ENCODE measurements around the gene PCSK9.

PCSK9 gene

DNA sequence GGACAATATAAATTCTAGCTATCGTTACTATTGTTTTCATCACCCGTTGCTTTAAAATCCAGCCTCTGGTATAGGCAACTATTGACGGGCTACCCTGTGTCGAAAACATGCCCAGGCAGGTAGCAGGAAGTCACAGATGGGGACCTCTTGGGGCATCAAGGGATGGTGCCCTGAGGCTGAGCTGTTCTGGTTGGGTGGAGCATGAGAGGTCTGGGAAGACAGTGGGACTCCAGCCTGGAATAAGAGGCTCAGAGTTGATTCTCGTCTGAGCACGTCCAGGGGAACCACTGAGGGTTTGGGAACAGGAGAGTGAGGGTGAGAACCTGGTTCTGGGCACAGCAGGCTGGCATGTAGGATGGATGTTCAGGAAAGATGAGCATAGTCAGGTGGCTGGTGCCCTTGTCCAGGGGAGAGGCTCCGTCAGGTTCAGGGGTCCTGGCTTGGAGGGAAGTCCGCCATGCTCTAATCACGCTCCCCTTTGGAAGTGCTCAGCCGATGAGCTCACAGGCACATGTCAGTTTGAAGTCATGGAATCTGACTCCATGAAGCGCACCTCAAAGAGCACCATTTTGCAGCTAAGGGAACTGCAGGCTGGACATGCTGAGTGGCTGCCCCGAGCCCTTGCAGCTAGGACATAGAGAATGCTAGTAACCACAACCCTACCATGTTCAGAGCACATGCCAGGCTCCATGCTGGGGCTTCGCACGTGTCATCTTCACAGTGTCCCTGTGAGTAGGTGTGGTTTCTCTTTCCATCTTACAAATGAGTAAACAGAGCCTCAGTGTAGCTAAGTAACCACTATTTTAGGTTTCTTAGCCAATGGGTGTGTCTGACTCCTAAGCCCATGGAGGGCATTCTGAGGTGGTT lies 21.0 kb downstream of the PCSK9 start:
- no peak for DNase-seq

DNA sequence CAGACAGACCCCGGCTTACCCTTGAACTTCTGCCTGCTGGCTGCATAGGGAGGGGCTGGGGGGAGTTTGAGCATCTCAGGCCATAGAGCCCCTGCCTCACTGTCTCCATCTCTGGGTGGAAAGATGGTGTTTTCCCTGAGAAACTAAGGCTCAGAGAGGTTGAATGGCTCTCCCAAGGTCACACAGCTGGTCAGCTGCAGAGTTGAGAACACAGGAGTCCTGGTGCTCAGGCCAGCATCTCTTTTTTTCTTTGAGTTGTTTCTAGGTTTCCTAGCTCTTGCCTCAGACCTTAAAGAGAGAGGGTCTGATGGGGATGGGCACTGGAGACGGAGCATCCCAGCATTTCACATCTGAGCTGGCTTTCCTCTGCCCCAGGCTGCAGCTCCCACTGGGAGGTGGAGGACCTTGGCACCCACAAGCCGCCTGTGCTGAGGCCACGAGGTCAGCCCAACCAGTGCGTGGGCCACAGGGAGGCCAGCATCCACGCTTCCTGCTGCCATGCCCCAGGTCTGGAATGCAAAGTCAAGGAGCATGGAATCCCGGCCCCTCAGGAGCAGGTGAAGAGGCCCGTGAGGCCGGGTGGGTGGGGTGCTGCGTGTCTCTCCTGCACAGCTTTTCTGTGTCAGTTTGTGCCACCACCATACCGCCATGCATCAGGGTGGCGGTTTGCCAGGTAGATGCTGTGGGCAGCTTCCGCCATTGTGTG lies 21.8 kb downstream of the PCSK9 start:
- no peak for DNase-seq

DNA sequence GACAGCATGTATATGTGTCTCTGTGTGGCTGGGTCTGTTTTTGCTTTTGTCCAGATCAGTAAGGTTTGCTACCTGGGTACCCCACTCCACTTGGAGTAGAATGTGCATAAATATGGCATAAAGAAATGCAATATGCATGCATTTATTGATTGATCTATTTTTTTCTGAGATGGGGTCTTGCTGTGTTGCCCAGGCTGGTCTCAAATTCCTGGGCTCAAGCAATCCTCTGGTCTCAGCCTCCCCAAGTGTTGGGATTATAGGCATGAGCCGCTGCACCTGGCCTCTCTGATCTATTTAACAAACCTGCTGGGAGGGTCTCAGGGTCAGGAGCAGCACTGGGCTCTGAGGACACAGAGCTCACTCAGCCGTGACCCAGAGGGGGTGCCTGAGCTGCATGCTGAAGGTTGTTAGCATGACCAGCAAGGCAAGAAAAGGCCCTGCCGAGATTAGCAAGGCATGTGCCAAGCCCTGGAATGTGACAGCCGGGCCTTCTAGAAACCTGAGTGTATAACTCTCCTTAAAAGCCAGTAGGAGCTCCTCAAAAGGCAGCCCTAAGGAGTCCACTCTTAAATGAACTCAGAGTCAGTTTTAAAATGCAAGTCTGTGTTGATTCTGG lies 22.5 kb downstream of the PCSK9 start:
- DNase-seq = no peak

DNA sequence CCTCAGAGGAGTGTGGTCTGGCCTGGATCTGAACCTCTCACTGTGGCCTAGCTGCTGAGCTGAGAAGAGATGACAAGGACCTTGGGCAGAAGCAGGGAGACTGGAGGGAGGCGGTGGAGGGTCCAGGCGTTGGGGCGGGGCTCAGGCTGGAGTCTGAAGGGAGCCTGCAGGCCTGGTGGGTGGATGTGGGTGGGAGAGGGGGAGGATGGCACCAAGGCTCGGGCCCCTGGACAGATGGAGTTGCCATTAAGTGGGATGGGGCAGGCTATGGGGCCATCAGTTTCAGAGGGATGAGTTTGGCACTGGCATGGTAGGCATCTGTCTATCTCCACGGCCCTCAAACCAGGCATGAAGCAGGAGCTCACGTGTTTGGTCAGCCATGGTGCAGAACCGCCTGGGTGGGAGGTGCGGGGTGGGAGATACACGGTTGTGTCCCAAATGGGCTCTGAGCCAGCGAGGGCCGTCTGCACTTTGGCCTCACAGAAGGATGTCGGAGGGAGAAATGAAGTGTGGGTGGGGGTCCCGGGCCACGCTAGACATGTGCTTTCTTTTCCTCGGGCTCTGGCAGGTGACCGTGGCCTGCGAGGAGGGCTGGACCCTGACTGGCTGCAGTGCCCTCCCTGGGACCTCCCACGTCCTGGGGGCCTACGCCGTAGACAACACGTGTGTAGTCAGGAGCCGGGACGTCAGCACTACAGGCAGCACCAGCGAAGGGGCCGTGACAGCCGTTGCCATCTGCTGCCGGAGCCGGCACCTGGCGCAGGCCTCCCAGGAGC lies 23.6 kb downstream of the PCSK9 start:
- DNase-seq = no peak

DNA sequence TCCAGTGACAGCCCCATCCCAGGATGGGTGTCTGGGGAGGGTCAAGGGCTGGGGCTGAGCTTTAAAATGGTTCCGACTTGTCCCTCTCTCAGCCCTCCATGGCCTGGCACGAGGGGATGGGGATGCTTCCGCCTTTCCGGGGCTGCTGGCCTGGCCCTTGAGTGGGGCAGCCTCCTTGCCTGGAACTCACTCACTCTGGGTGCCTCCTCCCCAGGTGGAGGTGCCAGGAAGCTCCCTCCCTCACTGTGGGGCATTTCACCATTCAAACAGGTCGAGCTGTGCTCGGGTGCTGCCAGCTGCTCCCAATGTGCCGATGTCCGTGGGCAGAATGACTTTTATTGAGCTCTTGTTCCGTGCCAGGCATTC lies 24.2 kb downstream of the PCSK9 start:
- no peak for DNase-seq

DNA sequence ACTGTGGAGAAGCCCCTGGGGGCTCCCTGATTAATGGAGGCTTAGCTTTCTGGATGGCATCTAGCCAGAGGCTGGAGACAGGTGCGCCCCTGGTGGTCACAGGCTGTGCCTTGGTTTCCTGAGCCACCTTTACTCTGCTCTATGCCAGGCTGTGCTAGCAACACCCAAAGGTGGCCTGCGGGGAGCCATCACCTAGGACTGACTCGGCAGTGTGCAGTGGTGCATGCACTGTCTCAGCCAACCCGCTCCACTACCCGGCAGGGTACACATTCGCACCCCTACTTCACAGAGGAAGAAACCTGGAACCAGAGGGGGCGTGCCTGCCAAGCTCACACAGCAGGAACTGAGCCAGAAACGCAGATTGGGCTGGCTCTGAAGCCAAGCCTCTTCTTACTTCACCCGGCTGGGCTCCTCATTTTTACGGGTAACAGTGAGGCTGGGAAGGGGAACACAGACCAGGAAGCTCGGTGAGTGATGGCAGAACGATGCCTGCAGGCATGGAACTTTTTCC lies 24.8 kb downstream of the PCSK9 start:
- no peak for DNase-seq

DNA sequence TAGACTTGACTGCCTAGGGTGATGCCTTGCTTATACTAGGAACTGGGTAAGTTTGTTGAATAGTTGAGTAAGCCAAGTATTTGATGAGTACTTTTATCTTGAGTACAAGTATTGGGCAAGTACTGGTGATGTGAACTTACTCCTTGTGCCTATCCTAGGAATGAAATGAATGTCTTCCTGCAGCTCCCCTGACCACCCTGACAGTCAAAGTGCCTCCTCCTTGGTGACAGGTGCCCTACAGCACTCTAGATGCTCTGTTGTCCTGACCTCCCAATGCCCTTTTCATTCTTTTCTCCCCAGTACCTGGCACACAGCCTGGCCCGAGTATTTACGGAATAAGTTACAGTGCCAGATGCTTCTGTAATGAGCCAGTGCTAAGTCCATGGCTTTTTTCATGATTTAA lies 25.5 kb downstream of the PCSK9 start:
- DNase-seq = no peak

DNA sequence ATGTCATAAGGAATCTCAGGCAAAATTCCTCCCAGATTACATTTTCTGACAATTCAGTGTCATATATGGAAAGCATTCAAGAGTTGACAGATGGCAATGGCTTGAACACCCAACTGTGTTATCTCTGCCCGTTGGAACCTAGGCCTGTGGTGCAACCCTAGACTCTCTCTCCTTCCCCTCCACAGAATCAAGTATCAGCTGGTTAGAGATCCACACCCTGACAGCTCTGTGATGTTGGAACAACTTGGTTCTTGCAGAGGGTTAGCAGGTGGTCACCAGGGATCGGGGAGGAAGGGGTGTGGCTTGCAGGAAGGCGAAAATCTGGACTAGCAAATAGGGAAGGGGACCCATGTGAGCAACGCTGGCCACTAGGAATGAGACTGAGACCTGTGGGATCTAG lies 26.3 kb downstream of the PCSK9 start:
- DNase-seq = no peak

DNA sequence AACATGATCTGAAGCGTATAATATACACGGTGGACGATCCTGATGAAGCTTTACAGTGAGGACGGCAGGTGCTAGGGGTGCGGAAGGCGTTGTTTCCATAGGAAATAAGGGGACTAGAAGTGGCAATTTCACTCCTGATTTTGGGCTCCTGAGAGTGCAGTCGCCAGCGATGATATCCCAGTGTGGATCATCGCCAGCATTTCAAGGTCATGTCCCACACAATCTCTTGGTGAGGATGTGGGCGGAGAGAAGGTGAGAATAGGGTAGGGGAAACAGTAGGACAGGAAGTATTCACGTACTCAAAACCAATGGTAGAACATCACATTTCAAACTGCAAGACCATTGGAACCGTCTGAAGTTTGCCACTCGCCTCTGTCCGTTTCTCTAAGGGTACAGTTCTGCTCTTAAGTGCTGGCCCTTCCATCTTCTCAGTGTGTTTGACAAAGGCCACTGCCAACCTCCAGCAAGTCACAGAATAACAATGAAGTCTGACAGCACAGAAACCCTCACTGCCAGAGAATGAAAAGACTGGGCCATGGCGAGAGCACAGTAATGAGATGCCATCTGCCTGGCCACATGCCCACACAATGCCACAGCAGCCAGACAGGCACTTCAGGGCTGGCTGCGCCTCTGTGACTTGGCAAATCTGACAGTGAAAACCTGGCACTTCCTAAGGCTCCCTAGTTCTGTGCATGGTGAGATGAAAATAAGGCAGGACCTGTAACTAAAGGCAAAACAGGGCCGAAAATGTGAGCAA lies 27.9 kb downstream of the PCSK9 start:
- no peak for DNase-seq

DNA sequence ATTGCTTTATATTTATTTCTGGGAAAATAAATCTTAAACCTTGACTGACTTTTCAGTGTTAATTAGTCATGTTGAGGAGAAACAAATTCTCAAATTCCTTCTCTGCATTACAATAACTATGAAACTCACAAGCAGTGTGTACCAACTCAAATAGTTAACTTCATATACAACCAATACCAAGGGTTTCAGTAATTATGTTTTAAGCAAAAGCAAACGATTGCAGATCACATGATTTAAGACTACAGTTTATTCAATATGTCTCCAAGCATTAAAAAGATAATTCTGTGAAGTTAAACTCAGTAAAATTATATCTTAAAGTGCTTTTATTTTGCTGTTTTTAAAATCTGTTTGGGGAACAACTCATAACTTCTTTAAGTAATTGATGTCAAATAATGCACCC lies 28.6 kb downstream of the PCSK9 start:
- no peak for DNase-seq

DNA sequence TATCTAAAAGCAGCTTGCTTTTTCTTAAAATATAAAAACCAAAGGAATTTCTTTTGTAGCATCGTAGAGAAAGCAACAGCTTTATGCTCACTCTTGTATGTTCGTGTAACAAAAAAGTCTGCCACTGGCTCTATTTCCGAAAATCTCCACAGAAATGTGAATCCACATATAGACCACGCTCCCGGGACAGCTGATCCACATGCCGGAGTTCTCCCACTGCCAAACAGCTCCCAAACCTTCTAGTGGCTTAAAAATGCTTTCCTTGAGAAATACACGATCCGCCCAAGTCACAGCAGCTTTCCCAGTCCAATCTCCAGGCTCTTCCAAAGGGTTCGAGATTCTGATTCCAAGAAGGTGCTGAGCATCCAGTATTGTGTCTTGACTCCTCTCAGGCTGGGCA lies 29.3 kb downstream of the PCSK9 start:
- no peak for DNase-seq

DNA sequence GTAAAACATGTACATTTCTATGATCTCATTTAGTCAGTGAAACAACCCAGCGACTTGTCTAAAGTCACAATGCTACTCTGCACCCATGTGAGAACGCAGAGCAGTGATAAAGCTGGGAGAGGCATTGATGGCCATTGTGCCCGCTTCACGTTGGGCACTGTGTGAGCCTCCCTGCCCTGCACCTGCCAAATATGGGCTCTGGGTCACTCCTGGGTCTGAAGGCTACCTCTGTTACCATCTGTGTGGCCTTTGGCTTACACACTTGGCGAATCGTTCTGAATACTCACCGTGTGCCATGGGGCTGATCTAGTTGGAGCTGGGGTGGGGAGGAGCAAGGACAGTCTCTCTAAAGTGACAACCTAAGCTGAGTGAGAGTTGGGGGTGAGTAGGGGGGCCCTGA lies 29.9 kb downstream of the PCSK9 start:
- no peak for DNase-seq

DNA sequence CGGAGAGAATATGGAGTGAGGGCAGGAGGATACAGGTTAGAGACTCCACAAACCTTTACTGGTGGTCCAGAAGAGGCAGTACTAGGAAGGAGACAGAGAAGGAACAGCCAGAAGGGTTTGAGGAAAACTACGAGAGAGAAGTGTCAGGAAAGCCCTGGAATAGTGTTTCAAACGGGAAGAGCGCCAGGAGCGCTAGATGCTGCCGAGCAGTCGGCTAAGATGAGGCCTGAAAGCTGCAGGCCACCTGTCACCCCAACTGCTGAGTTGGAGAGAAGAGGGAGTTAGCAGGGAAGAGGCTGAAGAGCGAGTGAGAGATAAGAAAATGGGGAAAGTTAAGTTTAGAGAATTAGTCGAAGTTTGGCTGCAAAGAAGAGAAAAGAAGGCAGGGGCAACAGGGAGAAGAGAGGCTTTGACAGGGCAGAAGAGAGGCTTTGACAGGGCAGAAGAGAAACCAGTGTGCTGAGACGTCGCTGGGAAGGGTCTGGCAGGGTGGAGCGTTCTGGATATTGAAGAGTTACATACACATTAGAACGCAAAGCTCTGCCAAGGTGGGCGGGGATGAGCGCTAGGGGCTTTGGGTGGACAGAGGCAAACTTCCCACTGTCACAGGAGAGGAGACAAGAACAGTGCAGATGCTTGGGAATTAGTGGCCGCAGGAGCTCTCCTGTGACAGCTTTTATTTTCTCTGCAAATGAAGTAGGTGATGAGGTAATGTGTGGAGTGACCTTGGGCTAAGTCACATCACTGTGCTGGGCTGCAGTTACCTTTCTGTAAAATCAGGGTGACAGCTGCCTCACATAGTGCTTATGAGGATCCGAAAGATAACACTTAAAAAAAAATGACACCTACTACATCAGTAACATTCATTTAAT lies 31.2 kb downstream of the PCSK9 start:
- no peak for DNase-seq

DNA sequence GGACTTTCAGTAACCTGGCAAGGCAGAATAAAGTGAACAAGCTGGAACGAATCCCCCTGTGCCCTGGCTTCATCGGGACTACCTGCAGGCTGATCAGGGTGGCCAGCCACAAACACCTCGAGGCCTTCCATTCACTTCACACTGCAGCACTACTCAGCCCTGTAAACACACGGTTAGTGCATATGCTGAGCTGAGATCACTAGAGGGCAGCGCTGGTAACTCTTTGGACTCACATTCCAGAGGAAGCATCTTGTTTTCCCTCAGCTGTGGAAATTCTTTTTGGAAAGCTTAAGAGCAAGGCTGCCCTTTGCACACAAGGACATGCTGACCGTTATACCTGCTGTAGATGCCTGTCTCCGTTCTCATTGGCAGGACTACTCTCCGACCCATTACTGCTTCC lies 32.1 kb downstream of the PCSK9 start:
- no peak for DNase-seq

DNA sequence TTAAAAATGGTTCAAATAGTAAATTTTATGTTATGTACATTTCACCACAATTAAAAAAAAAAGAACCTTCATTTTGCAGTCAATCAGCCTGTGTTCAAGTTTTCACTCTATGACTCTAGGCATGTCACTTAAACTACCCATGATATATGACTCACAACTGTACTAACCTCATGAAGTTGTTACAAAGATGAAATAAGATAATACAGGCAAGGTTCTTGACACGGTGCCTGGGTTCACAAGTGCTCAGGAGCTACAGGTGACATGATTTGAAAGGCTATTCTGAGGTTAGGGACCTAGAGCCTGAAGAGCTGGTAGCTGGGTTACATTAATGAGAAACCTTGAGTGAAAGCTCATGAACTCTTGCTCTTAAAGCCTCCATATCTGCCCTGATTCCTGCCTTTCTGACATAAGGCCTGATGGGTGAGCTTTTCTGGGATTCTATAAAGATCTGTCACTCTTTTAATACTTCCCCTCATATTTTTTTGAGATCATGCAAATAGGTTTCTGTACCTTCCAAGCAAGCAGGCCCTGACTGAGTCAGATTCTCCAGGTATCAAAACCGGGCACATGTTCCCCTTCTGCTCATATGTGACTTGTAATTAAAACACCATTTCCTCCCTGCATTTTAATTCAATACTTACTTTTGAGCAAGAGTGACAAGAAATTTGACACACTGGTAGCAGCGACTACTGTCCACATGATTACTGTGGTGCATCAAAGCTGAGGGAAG lies 34.0 kb downstream of the PCSK9 start:
- DNase-seq = no peak

DNA sequence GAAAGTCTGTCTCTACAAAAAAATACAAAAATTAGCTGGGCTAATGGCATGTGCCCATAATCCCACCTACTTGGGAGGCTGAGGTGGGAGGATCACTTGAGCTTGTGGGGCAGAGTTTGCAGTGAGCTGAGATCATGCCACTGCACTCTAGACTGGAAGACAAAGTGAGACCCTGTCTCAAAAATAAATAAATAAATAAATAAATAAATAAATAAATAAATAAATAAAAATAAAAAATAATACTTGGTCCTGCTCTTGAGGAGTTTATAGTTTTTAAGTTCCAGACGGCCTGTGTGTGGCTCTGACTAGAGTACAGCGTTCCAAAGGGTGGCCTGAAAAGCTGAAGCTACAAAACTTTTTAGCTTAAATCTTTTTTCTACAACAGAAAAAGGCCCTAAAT lies 35.1 kb downstream of the PCSK9 start:
- DNase-seq = no peak

DNA sequence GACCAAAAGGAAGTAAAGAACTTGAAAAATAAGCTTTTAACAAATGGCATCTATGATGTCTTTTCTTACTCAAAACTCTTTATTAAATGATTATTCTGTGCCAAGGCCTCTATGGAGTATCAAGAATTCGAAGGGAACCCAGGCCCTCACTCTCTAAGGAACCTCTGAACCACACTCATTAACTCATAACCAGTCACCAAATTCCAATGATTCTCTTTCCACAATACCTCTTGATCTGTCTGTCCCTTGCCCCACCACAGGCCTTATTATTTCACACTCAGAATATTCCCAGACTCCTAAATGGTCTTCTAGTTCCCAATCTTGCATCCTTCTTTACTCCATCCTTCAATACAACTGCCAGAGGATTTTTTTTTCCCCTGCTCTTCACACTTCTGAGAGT lies 37.0 kb downstream of the PCSK9 start:
- no peak for DNase-seq

DNA sequence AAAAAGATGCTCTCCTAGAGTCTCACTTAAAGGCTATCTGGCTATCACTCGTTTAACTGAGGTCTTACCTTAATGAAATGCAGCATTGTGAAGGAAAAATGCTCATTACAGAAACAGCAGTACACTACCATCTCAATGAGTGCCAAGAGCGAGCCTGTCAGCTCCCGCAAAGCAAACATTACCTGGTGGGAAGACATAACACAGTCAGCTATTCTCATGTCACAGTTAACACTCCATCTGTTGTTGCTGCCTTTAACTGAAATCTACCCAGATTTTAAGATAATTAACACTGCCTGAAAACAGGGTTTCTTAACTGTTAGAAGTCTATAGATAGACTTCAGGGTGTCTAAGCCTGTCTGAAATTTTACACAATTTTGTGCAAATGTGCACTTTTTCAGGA lies 39.1 kb downstream of the PCSK9 start:
- no peak for DNase-seq

DNA sequence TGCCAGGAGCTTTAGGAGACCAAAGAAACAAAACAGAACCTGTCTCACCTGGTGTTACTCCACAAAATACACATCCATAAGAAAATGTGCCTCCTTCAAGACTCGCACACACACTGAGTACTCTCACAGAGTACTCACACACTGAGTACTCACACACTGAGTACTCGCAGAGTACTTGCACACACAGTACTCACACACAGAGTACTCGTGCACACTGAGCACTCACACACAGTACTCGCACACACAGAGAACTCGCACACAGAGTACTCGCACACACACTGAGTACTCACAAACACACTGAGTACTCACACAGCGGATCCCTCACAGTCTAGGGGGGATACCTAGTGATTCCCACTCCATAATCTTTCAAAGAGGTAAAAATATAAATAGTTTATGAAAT lies 40.3 kb downstream of the PCSK9 start:
- no peak for DNase-seq

DNA sequence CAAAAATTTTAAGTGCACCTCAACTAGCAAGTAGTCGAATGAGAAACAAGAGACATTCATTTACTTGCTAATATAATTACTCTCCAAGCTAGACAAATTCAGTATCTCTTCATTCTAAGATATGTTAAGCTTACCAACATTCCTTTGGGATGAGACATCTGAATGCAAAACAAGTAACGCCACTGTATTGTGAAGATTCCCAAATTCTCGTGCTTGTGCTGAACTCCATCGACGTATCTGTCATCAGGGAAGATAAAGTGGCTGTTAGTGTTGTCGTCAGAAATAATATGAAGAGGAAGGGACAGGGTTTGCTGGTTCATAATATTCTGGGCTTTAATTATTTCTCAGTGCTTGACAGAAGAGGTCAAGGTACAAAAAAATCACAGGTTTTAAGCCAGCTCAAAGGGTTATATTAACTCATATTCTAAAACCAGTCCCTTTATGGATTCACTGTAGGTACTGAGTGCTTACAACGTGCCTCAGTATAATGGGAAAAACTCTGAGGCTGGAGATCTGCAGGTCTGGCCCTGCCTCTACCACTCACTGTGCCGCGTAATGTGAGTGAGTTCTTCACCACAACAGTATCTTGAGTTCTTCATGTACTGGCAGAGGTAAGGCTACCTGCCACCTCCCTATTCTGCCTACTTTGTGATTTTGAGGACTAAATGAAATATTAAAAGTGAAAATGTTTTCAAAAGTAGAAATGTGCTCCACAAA lies 42.0 kb downstream of the PCSK9 start:
- DNase-seq = no peak

All from CD4-positive, alpha-beta T cell treated with Interleukin-1 beta for 1 hour (primary cell).